SK-N-SH (cell line): ENCODE data around the gene MCEMP1. TPM values are rescaled to one million over a fixed set of nuclear protein-coding genes. Genes with fewer than 3 reads are reported as not detected.

Experiments used
- CTCF ChIA-PET: fragments of 300-600, 350-600 bp; formaldehyde crosslinking; extraction: SDS; loops from one replicate; lab custom pipeline; 2021; lab: Yijun Ruan, JAX
- POLR2A ChIA-PET: fragments of 350-600 bp; sonication (Branson Sonifier 250); formaldehyde crosslinking; extraction: SDS; loops from one replicate; lab custom pipeline; 2020; ENCODE audit warnings: antibody characterized with exemption, inconsistent platforms; lab: Yijun Ruan, JAX
- DNase-seq: peaks from one replicate; pipeline ENCODE4 v3.0.0; 2012
- H2AFZ ChIP-seq: fragments of 200-600 bp; sonication (generic); 2 replicates; pipeline ENCODE4 v1.8.1; 2016; ENCODE audit warnings: antibody characterized with exemption, mild to moderate bottlenecking, low read depth
- H3F3A ChIP-seq: fragments of 200-600 bp; sonication (generic); replicated peaks from 2 replicates; pipeline ENCODE3; 2016; ENCODE audit warnings: antibody characterized with exemption, mild to moderate bottlenecking; ENCODE audit not compliant: insufficient read depth
- H3K27ac ChIP-seq, 2 experiments: fragments of 200-500 bp in 1 of 2; fragments of 200-600 bp in 1 of 2; sonication (Bioruptor generic) in 1 of 2; sonication (generic), shearing (Covaris generic) in 1 of 2; 2 replicates each; pipeline versions ENCODE4 v1.5.1 to v1.6.1; 2014 to 2016; ENCODE audit warnings: low read depth in 2 of 2, inconsistent platforms in 1 of 2, low read length in 1 of 2, mild to moderate bottlenecking in 1 of 2, mixed read lengths in 1 of 2
- H3K27me3 ChIP-seq: fragments of 200-600 bp; sonication (generic), shearing (Covaris generic); 2 replicates; pipeline ENCODE4 v1.6.1; 2016; ENCODE audit warnings: mixed run types; ENCODE audit not compliant: insufficient read depth
- H3K36me3 ChIP-seq, 2 experiments: fragments of 200-500 bp in 1 of 2; fragments of 200-600 bp in 1 of 2; sonication (Bioruptor generic) in 1 of 2; sonication (generic) in 1 of 2; replicated peaks in 1 of 2; 2 replicates each; pipeline versions ENCODE3 to v1.5.1; 2014 to 2016; ENCODE audit warnings: low read length in 1 of 2, mild to moderate bottlenecking in 1 of 2; ENCODE audit not compliant: insufficient read depth in 2 of 2, control insufficient read depth in 1 of 2
- H3K4me1 ChIP-seq, 2 experiments: fragments of 200-500 bp in 1 of 2; fragments of 200-600 bp in 1 of 2; sonication (Bioruptor generic) in 1 of 2; sonication (generic), shearing (Covaris generic) in 1 of 2; 2 replicates each; pipeline versions ENCODE4 v1.5.1 to v1.6.1; 2014 to 2016; ENCODE audit warnings: low read depth in 1 of 2, low read length in 1 of 2, mixed run types in 1 of 2; ENCODE audit not compliant: insufficient read depth in 2 of 2, control insufficient read depth in 1 of 2
- H3K4me2 ChIP-seq: fragments of 200-600 bp; sonication (generic), shearing (Covaris generic); 2 replicates; pipeline ENCODE4 v1.6.1; 2017; ENCODE audit warnings: mixed run types
- H3K4me3 ChIP-seq, 2 experiments: fragments of 200-500 bp in 1 of 2; fragments of 200-600 bp in 1 of 2; sonication (Bioruptor generic) in 1 of 2; sonication (generic), shearing (Covaris generic) in 1 of 2; 2 replicates each; pipeline versions ENCODE4 v1.5.1 to v1.8.1; 2014 to 2016; ENCODE audit warnings: low read depth in 2 of 2, inconsistent platforms in 1 of 2, low read length in 1 of 2, mild to moderate bottlenecking in 1 of 2, mixed read lengths in 1 of 2, moderate library complexity in 1 of 2
- H3K79me2 ChIP-seq: fragments of 200-600 bp; sonication (generic); 2 replicates; pipeline ENCODE4 v1.8.1; 2017; ENCODE audit warnings: mild to moderate bottlenecking; ENCODE audit not compliant: insufficient read depth
- H3K9ac ChIP-seq: fragments of 200-600 bp; sonication (generic); 2 replicates; pipeline ENCODE4 v1.6.1; 2017; ENCODE audit warnings: mixed run types
- H3K9me2 ChIP-seq: fragments of 200-600 bp; sonication (generic); 2 replicates; pipeline ENCODE4 v1.6.1; 2017; ENCODE audit warnings: mixed run types
- H3K9me3 ChIP-seq: fragments of 200-600 bp; sonication (generic); 2 replicates; pipeline ENCODE4 v1.6.1; 2017; ENCODE audit warnings: mixed run types, mild to moderate bottlenecking, moderate library complexity
- H4K20me1 ChIP-seq: fragments of 200-600 bp; sonication (generic); 2 replicates; pipeline ENCODE4 v1.6.1; 2017; ENCODE audit warnings: mild to moderate bottlenecking, mixed run types; ENCODE audit not compliant: insufficient read depth
- CHD2 ChIP-seq: fragments of 150-350 bp; IDR thresholded peaks from 2 replicates; pipeline ENCODE4 v1.6.1; 2018; ENCODE audit warnings: low read length; ENCODE audit not compliant: partially characterized antibody
- ELF1 ChIP-seq: IDR thresholded peaks from 2 replicates; pipeline ENCODE4 v1.4.0; 2012
- EP300 ChIP-seq, 2 experiments: IDR thresholded peaks; 2 replicates each; pipeline versions ENCODE4 v1.4.0 to v1.6.1; 2012; ENCODE audit warnings: borderline replicate concordance in 1 of 2, low read depth in 1 of 2, low read length in 1 of 2
- EZH2phosphoT487 ChIP-seq: fragments of 200-600 bp; sonication (generic); IDR thresholded peaks from 2 replicates; pipeline ENCODE4 v1.6.1; 2017; ENCODE audit warnings: low read depth, mixed run types, mild to moderate bottlenecking, antibody characterized with exemption, moderate library complexity, borderline replicate concordance
- FOSL2 ChIP-seq: IDR thresholded peaks from 2 replicates; pipeline ENCODE4 v1.4.0; 2012; ENCODE audit warnings: low read depth, mild to moderate bottlenecking, moderate library complexity, borderline replicate concordance
- FOXJ3 ChIP-seq: sonication (generic); formaldehyde crosslinking; IDR thresholded peaks from 2 replicates; pipeline ENCODE4 v1.5.1; 2020; ENCODE audit warnings: mild to moderate bottlenecking, missing genetic modification reagents
- GABPA ChIP-seq: IDR thresholded peaks from 2 replicates; pipeline ENCODE4 v1.4.0; 2012; ENCODE audit warnings: low read depth, mild to moderate bottlenecking
- GATA2 ChIP-seq: sonication (generic); formaldehyde crosslinking; IDR thresholded peaks from 2 replicates; pipeline ENCODE4 v1.5.0; 2020; ENCODE audit warnings: mild to moderate bottlenecking, missing genetic modification reagents
- IRF3 ChIP-seq: fragments of 150-350 bp; IDR thresholded peaks from 2 replicates; pipeline ENCODE4 v1.6.1; 2016; ENCODE audit warnings: mild to moderate bottlenecking, low read depth, low read length
- MEF2A ChIP-seq: IDR thresholded peaks from 2 replicates; pipeline ENCODE4 v1.4.0; 2012; ENCODE audit warnings: low read depth, borderline replicate concordance
- MXI1 ChIP-seq: IDR thresholded peaks from 2 replicates; pipeline ENCODE4 v1.6.1; 2012; ENCODE audit warnings: mild to moderate bottlenecking, low read depth, low read length, improper control_type of control experiment
- NFIC ChIP-seq: IDR thresholded peaks from 2 replicates; pipeline ENCODE4 v1.4.0; 2012; ENCODE audit warnings: borderline replicate concordance
- RAD21 ChIP-seq: IDR thresholded peaks from 2 replicates; pipeline ENCODE4 v1.6.1; 2012; ENCODE audit warnings: mild to moderate bottlenecking, low read length
- RCOR1 ChIP-seq: fragments of 150-350 bp; IDR thresholded peaks from 2 replicates; pipeline ENCODE4 v1.6.1; 2017; ENCODE audit warnings: antibody characterized with exemption, low read length
- RXRA ChIP-seq: IDR thresholded peaks from 2 replicates; pipeline ENCODE4 v1.4.0; 2012; ENCODE audit warnings: low read depth, mild to moderate bottlenecking, borderline replicate concordance
- SMC3 ChIP-seq: IDR thresholded peaks from 2 replicates; pipeline ENCODE4 v1.6.1; 2012; ENCODE audit warnings: low read depth, low read length, improper control_type of control experiment
- TEAD4 ChIP-seq: IDR thresholded peaks from 2 replicates; pipeline ENCODE4 v1.4.0; 2012; ENCODE audit warnings: mild to moderate bottlenecking, borderline replicate concordance; ENCODE audit not compliant: insufficient read depth
- WGBS: methylation state at CpG from one replicate; pipeline ENCODE4 v1.1.6; 2017; ENCODE audit warnings: low lambda C conversion rate; 5-methylcytosine and 5-hydroxymethylcytosine counted together
- polyA plus RNA-seq, 3 experiments: library from polyadenylated mRNA; depleted of rRNA; stranded (reverse); fragments of >200 nt; gene quantifications; 2 replicates each; pipeline ENCODE4 v1.2.3, GENCODE V29; 2012
- TF ChIP-seq, protein P1 (sequence below): IDR thresholded peaks from 2 replicates; pipeline ENCODE4 v1.4.0; 2012; ENCODE audit warnings: low read depth, borderline replicate concordance
- TF ChIP-seq, protein P2 (sequence below): fragments of 150-350 bp; IDR thresholded peaks from 2 replicates; pipeline ENCODE4 v1.6.1; 2017; ENCODE audit warnings: antibody characterized with exemption, low read length, low read depth, borderline replicate concordance
- TF ChIP-seq, protein P3 (sequence below): IDR thresholded peaks from 2 replicates; pipeline ENCODE4 v1.4.0; 2012; ENCODE audit warnings: low read depth
- TF ChIP-seq, protein P4 (sequence below): IDR thresholded peaks from 2 replicates; pipeline ENCODE4; 2012

Gene MCEMP1
- polyA plus RNA-seq, 1 of the 3 experiments (the other 2 are of a cell fraction) = not detected

- no peak overlapping the region for H3K4me2 ChIP-seq
- 29% methylated on average over 6 of the region's 6 CpGs for WGBS
- no peaks in the 10 kb centered on the region for H3K79me2 ChIP-seq
- H2AFZ ChIP-seq = no peak overlapping the region
- TF ChIP-seq EZH2phosphoT487 (no peak), MEF2A (no peak), FOXJ3 (CRISPR knock-in tag) (no peak), SMC3 (no peak), RXRA (no peak), EP300 (IDR thresholded peaks at IDR 0.05; ENCODE audit: borderline replicate concordance in 1 of 2, low read depth in 1 of 2, low read length in 1 of 2) (no peak), ELF1 (no peak), CHD2 (no peak), GABPA (no peak), MXI1 (no peak), IRF3 (no peak)
- no peak overlapping the region for H3K27ac ChIP-seq
- H3K4me1 ChIP-seq = no peaks in the 10 kb centered on the region
- H3F3A ChIP-seq = no peaks in the 10 kb centered on the region
- ChIA-PET POLR2A (no interaction called here), CTCF (interaction anchor here (0.8 kb wide), 1 partner anchor 24 kb away, joined by 4 read pairs; the partner anchor contains the start of gene TRAPPC5)
- no peaks in the 10 kb centered on the region for H3K9me2 ChIP-seq
- DNase-seq = no peak
- no peaks in the 10 kb centered on the region for H4K20me1 ChIP-seq
- H3K9ac ChIP-seq = no peak overlapping the region
- H3K4me3 ChIP-seq = no peak overlapping the region
- H3K27me3 ChIP-seq = peaks cover 63% of the 10 kb centered on the region
- no peaks in the 10 kb centered on the region for H3K9me3 ChIP-seq
- H3K36me3 ChIP-seq = no peaks in the 10 kb centered on the region
Observed at GRCh38 chr19:7704280-7705060, 27.6 kb downstream of the MCEMP1 start.

GRCh38 chr19:7705387-7706187, 28.7 kb downstream of the MCEMP1 start:
- ChIA-PET POLR2A (no interaction called here), CTCF (interaction anchor here (0.8 kb wide), 1 partner anchor 25 kb away, joined by 4 read pairs; the partner anchor contains the start of gene TRAPPC5)
- Histone ChIP-seq H3F3A (no peaks in the 10 kb centered on the region), H3K79me2 (no peaks in the 10 kb centered on the region), H3K4me2 (no peak overlapping the region), H3K9me3 (no peaks in the 10 kb centered on the region), H4K20me1 (no peaks in the 10 kb centered on the region), H3K36me3 (no peaks in the 10 kb centered on the region), H3K9me2 (no peaks in the 10 kb centered on the region), H3K9ac (no peak overlapping the region), H3K4me3 (no peak overlapping the region), H3K4me1 (no peaks in the 10 kb centered on the region), H3K27me3 (peaks cover 64% of the 10 kb centered on the region), H2AFZ (no peak overlapping the region), H3K27ac (no peak overlapping the region)
- 29% methylated on average over 24 of the region's 24 CpGs for WGBS
- DNase-seq = no peak
- TF ChIP-seq MXI1 = no peak
- TF ChIP-seq RCOR1 = no peak
- TF ChIP-seq, protein P1, sequence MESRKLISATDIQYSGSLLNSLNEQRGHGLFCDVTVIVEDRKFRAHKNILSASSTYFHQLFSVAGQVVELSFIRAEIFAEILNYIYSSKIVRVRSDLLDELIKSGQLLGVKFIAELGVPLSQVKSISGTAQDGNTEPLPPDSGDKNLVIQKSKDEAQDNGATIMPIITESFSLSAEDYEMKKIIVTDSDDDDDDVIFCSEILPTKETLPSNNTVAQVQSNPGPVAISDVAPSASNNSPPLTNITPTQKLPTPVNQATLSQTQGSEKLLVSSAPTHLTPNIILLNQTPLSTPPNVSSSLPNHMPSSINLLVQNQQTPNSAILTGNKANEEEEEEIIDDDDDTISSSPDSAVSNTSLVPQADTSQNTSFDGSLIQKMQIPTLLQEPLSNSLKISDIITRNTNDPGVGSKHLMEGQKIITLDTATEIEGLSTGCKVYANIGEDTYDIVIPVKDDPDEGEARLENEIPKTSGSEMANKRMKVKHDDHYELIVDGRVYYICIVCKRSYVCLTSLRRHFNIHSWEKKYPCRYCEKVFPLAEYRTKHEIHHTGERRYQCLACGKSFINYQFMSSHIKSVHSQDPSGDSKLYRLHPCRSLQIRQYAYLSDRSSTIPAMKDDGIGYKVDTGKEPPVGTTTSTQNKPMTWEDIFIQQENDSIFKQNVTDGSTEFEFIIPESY = no peak
- TF ChIP-seq TEAD4 = no peak
- TF ChIP-seq, protein P2, sequence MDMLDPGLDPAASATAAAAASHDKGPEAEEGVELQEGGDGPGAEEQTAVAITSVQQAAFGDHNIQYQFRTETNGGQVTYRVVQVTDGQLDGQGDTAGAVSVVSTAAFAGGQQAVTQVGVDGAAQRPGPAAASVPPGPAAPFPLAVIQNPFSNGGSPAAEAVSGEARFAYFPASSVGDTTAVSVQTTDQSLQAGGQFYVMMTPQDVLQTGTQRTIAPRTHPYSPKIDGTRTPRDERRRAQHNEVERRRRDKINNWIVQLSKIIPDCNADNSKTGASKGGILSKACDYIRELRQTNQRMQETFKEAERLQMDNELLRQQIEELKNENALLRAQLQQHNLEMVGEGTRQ = no peak
- TF ChIP-seq NFIC = no peak
- TF ChIP-seq EZH2phosphoT487 = no peak
- no peak for TF ChIP-seq GABPA
- TF ChIP-seq FOSL2 = no peak
- TF ChIP-seq, protein P3, sequence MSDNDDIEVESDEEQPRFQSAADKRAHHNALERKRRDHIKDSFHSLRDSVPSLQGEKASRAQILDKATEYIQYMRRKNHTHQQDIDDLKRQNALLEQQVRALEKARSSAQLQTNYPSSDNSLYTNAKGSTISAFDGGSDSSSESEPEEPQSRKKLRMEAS = no peak
- TF ChIP-seq GATA2 (CRISPR knock-in tag) = no peak
- no peak for TF ChIP-seq SMC3
- TF ChIP-seq, protein P4, sequence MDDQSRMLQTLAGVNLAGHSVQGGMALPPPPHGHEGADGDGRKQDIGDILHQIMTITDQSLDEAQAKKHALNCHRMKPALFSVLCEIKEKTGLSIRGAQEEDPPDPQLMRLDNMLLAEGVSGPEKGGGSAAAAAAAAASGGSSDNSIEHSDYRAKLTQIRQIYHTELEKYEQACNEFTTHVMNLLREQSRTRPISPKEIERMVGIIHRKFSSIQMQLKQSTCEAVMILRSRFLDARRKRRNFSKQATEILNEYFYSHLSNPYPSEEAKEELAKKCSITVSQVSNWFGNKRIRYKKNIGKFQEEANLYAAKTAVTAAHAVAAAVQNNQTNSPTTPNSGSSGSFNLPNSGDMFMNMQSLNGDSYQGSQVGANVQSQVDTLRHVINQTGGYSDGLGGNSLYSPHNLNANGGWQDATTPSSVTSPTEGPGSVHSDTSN = no peak
- no peak for TF ChIP-seq RAD21
- no peak for TF ChIP-seq MEF2A
